Measurements from ENCODE around the gene HIF1AN.
"Not testable (repeated sequence)": the region's sequence is repeated elsewhere in the genome, so short reads cannot be mapped to it uniquely, and the experiment has no call there.

The HIF1AN gene

DNA sequence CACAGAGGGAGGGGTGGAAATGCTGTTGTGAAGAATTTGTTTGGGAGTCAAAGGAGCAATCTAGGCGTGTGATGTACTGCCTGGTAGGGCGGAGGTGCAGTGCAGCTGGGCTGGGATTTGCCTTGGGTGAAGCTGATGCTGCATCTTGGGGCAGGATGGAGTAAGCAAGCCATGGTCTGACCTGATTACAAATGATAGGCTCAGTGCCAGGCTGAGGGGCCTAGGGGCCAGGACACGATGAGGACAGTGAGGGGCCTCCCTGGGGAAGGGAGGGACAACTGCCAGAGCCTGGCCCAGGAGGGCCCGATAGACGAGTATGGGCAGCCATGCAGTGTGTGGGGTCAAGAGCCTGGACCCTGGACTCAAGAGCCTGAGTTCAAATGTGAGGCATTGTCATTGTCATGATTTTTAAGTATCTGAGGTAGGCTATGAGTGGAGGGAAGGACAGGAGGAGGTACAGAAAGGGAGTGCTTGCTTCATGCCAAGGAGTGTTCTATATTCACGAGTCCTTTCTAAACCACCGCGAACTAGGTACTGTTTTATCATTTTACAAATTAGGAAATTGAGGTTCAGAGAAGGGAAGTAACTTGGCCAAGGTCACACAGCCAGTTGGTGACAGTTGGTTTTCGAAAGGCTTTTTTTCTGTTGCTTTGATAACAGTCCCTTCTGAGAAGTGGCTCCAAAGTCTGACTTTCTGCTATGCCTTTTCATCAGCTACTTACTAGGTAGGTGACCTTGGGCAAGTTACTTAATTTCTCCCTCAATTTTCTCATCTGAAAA lies 29.7 kb downstream of the HIF1AN start:
- Histone ChIP-seq H3K4me3 (ENCODE audit: low read length) (no peak overlapping the region), H3K36me3 (ENCODE audit: control insufficient read depth, insufficient read depth, low read length) (no peaks in the 10 kb centered on the region), H3K9me3 (ENCODE audit: control insufficient read depth, insufficient read depth, low read length) (no peaks in the 10 kb centered on the region), H3K27me3 (ENCODE audit: control insufficient read depth, insufficient read depth, low read length) (no peaks in the 10 kb centered on the region), H3K27ac (ENCODE audit: low read length) (no peak overlapping the region), H3K4me1 (ENCODE audit: control insufficient read depth, insufficient read depth, low read length) (peaks cover 3% of the 10 kb centered on the region; the same call in 1 of the 2 replicates)
- DNase-seq (ENCODE audit: low read depth, low spot score) = no peak
- WGBS (ENCODE audit: insufficient coverage, insufficient read length) = no CpG with 5 or more reads among the region's 9 CpGs

GRCh38 chr10:100566561-100566960 lies 30.8 kb downstream of the HIF1AN start:
- Histone ChIP-seq H3K4me1 (ENCODE audit: control insufficient read depth, insufficient read depth, low read length) (peaks cover 3% of the 10 kb centered on the region; the same call in 1 of the 2 replicates), H3K27ac (ENCODE audit: low read length) (no peak overlapping the region), H3K4me3 (ENCODE audit: low read length) (no peak overlapping the region), H3K9me3 (ENCODE audit: control insufficient read depth, insufficient read depth, low read length) (no peaks in the 10 kb centered on the region), H3K36me3 (ENCODE audit: control insufficient read depth, insufficient read depth, low read length) (no peaks in the 10 kb centered on the region), H3K27me3 (ENCODE audit: control insufficient read depth, insufficient read depth, low read length) (no peaks in the 10 kb centered on the region)
- WGBS (ENCODE audit: insufficient coverage, insufficient read length) = no CpG with 5 or more reads among the region's 3 CpGs
- no peak for DNase-seq (ENCODE audit: low read depth, low spot score)

DNA sequence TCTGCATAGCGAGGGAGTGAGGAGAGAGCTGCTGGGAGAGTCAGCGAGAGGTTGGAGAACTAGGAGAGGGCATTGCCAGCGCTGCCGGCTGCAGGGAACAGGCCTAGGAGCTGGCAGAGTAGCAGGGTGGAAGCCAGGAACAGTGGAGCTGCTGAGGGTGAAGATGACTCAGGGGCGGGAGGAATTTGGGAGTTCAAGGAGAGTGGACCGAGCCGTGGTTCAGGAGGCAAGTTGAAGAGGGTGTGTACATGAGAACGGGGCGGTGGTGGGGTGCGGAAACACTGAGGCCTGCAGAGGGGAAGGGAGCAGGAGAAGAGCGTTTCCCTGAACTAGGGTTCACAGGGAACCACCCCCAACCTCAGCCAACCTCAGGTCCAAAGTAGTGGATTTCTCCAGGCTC lies 31.5 kb downstream of the HIF1AN start:
- no CpG with 5 or more reads among the region's 11 CpGs for WGBS (ENCODE audit: insufficient coverage, insufficient read length)
- Histone ChIP-seq H3K27ac (ENCODE audit: low read length) (no peak overlapping the region), H3K9me3 (ENCODE audit: control insufficient read depth, insufficient read depth, low read length) (no peaks in the 10 kb centered on the region), H3K27me3 (ENCODE audit: control insufficient read depth, insufficient read depth, low read length) (no peaks in the 10 kb centered on the region), H3K4me1 (ENCODE audit: control insufficient read depth, insufficient read depth, low read length) (peaks cover 3% of the 10 kb centered on the region; the same call in 1 of the 2 replicates), H3K4me3 (ENCODE audit: low read length) (no peak overlapping the region), H3K36me3 (ENCODE audit: control insufficient read depth, insufficient read depth, low read length) (no peaks in the 10 kb centered on the region)
- no peak for DNase-seq (ENCODE audit: low read depth, low spot score)

DNA sequence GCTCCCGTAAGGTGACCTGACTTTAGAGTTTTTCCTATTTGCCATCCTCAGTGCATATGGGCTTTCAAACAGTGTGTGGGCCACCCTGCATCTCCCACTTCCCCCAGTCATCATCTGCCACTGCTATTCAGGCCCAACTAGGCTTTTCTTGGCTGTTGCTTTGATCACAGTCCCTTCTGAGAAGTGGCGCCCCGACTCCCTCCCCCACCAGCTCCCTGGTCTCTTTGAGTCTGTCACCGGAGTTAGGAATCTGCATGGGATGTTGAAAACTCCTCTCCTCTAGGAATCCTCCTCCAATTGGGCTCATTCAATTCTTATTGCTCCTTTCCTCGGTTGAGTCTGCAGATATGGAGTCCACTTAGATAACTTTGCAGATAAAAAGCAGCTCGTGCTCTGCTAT lies 32.1 kb downstream of the HIF1AN start:
- no peaks in the 10 kb centered on the region for H3K36me3 ChIP-seq (ENCODE audit: control insufficient read depth, insufficient read depth, low read length)
- H3K27me3 ChIP-seq (ENCODE audit: control insufficient read depth, insufficient read depth, low read length) = no peaks in the 10 kb centered on the region
- DNase-seq (ENCODE audit: low read depth, low spot score) = no peak
- H3K4me3 ChIP-seq (ENCODE audit: low read length) = no peak overlapping the region
- no peaks in the 10 kb centered on the region for H3K9me3 ChIP-seq (ENCODE audit: control insufficient read depth, insufficient read depth, low read length)
- no CpG with 5 or more reads among the region's 6 CpGs for WGBS (ENCODE audit: insufficient coverage, insufficient read length)
- no peak overlapping the region for H3K27ac ChIP-seq (ENCODE audit: low read length)
- H3K4me1 ChIP-seq (ENCODE audit: control insufficient read depth, insufficient read depth, low read length) = peaks cover 3% of the 10 kb centered on the region; the same call in 1 of the 2 replicates

DNA sequence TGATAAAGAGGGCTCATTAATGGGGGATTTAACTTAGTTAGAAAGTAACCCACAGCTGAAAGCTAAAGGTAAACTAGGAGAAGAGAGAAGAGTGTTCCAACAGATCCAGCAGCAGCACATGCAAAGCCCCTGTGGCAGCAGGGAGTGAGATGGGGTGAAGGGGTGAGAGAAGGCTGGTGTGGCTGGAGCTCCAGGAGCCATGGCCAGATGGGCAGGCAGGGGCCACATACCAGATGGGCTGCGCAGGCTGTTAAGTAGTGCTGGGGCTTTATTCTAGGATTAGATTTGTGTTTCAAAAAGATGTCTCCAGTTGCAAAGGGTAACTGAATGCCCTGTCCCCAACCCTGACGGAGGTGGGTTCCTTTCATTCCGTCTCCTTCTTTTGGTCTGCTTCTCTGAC lies 33.2 kb downstream of the HIF1AN start:
- Histone ChIP-seq H3K4me1 (ENCODE audit: control insufficient read depth, insufficient read depth, low read length) (peaks cover 3% of the 10 kb centered on the region; the same call in 1 of the 2 replicates), H3K36me3 (ENCODE audit: control insufficient read depth, insufficient read depth, low read length) (no peaks in the 10 kb centered on the region), H3K9me3 (ENCODE audit: control insufficient read depth, insufficient read depth, low read length) (no peaks in the 10 kb centered on the region), H3K27ac (ENCODE audit: low read length) (no peak overlapping the region), H3K4me3 (ENCODE audit: low read length) (no peak overlapping the region), H3K27me3 (ENCODE audit: control insufficient read depth, insufficient read depth, low read length) (no peaks in the 10 kb centered on the region)
- no CpG with 5 or more reads among the region's 3 CpGs for WGBS (ENCODE audit: insufficient coverage, insufficient read length)
- DNase-seq (ENCODE audit: low read depth, low spot score) = no peak

GRCh38 chr10:100569687-100570481 lies 34.1 kb downstream of the HIF1AN start:
- Histone ChIP-seq H3K27ac (ENCODE audit: low read length) (no peak overlapping the region), H3K4me3 (ENCODE audit: low read length) (peak overlapping the region; percentile 56; the same call in 1 of the 2 replicates), H3K27me3 (ENCODE audit: control insufficient read depth, insufficient read depth, low read length) (no peaks in the 10 kb centered on the region), H3K4me1 (ENCODE audit: control insufficient read depth, insufficient read depth, low read length) (peaks cover 3% of the 10 kb centered on the region; the same call in 1 of the 2 replicates), H3K9me3 (ENCODE audit: control insufficient read depth, insufficient read depth, low read length) (no peaks in the 10 kb centered on the region), H3K36me3 (ENCODE audit: control insufficient read depth, insufficient read depth, low read length) (no peaks in the 10 kb centered on the region)
- DNase-seq (ENCODE audit: low read depth, low spot score) = peak; percentile 20
- WGBS (ENCODE audit: insufficient coverage, insufficient read length) = no CpG with 5 or more reads among the region's 28 CpGs

DNA sequence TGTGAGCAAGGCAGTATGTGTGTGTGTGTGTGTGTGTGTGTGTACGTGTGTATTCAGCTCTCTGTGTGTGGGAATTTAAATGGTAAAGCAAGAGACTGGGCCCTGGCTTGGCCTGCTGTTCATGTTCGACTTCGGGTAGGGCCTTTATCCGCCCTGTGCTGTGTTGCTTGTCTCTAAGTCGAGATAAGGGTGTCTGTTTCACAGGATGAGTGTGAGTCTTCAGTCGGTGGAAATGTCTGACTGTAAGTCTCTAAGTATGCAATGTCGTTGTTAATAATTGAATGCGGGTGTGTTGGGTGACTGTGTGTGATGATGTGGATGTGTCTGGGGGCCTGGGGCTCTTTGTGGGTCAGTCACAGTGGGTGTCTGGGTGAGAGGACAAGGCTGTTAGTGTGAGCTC lies 34.8 kb downstream of the HIF1AN start:
- H3K4me3 ChIP-seq (ENCODE audit: low read length) = peak overlapping the region; percentile 56; the same call in 1 of the 2 replicates
- DNase-seq (ENCODE audit: low read depth, low spot score) = no peak
- no peaks in the 10 kb centered on the region for H3K9me3 ChIP-seq (ENCODE audit: control insufficient read depth, insufficient read depth, low read length)
- peaks cover 3% of the 10 kb centered on the region; the same call in 1 of the 2 replicates for H3K4me1 ChIP-seq (ENCODE audit: control insufficient read depth, insufficient read depth, low read length)
- H3K36me3 ChIP-seq (ENCODE audit: control insufficient read depth, insufficient read depth, low read length) = no peaks in the 10 kb centered on the region
- H3K27me3 ChIP-seq (ENCODE audit: control insufficient read depth, insufficient read depth, low read length) = no peaks in the 10 kb centered on the region
- H3K27ac ChIP-seq (ENCODE audit: low read length) = no peak overlapping the region
- WGBS (ENCODE audit: insufficient coverage, insufficient read length) = 100% methylated on average over 1 of the region's 8 CpGs

GRCh38 chr10:100571084-100571856 lies 35.5 kb downstream of the HIF1AN start:
- Histone ChIP-seq H3K36me3 (ENCODE audit: control insufficient read depth, insufficient read depth, low read length) (no peaks in the 10 kb centered on the region), H3K27ac (ENCODE audit: low read length) (no peak overlapping the region), H3K4me1 (ENCODE audit: control insufficient read depth, insufficient read depth, low read length) (peaks cover 3% of the 10 kb centered on the region; the same call in 1 of the 2 replicates), H3K4me3 (ENCODE audit: low read length) (no peak overlapping the region; the same call in 1 of the 2 replicates), H3K9me3 (ENCODE audit: control insufficient read depth, insufficient read depth, low read length) (no peaks in the 10 kb centered on the region), H3K27me3 (ENCODE audit: control insufficient read depth, insufficient read depth, low read length) (no peaks in the 10 kb centered on the region)
- no peak for DNase-seq (ENCODE audit: low read depth, low spot score)
- WGBS (ENCODE audit: insufficient coverage, insufficient read length) = no CpG with 5 or more reads among the region's 24 CpGs

DNA sequence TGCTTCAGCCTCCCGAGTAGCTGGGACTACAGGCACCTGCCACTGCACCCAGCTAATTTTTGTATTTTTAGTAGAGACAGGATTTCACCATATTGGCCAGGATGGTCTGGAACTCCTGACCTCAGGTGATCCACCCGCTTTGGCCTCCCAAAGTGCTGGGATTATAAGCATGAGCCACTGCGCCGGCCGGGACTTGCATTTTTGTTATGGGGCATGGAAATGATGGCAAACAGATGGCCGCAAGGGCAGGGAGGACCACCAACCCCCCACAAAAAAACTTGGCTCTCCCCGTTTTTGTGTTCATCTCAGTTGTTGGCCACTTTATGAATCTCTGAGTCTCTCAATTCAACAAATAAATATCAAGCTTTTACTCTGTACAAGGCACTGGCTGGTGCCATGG lies 39.4 kb downstream of the HIF1AN start:
- not testable (repeated sequence) for H3K9me3 ChIP-seq (ENCODE audit: control insufficient read depth, insufficient read depth, low read length); H3K27ac ChIP-seq (ENCODE audit: low read length); DNase-seq (ENCODE audit: low read depth, low spot score); H3K4me3 ChIP-seq (ENCODE audit: low read length); H3K27me3 ChIP-seq (ENCODE audit: control insufficient read depth, insufficient read depth, low read length); H3K4me1 ChIP-seq (ENCODE audit: control insufficient read depth, insufficient read depth, low read length); H3K36me3 ChIP-seq (ENCODE audit: control insufficient read depth, insufficient read depth, low read length)
- WGBS (ENCODE audit: insufficient coverage, insufficient read length) = no CpG with 5 or more reads among the region's 7 CpGs

All from iPS DF 6.9 (cell line).